ENCODE results near the gene THAP7. TPM values are rescaled to one million over a fixed set of nuclear protein-coding genes. Genes with fewer than 3 reads are reported as not detected.

THAP7 gene
- total and polyA plus RNA-seq, 2 of the 13 experiments (the other 11 are each of a cell fraction or from before 2014, with no cell fraction given) = 13.0 to 25.5 TPM

GRCh38 chr22:20949698-20950183 lies 52.2 kb downstream of the THAP7 start (continued):
- no peak for TF ChIP-seq ZNF777 (CRISPR knock-in tag; IDR thresholded peaks at IDR 0.05)
- TF ChIP-seq BORCS8-MEF2B (CRISPR knock-in tag; IDR thresholded peaks at IDR 0.05) = no peak
- TF ChIP-seq TSC22D2 (CRISPR knock-in tag; IDR thresholded peaks at IDR 0.05; ENCODE audit: borderline replicate concordance) = no peak
- no peak for TF ChIP-seq FOSL1 (CRISPR knock-in tag; IDR thresholded peaks at IDR 0.05; ENCODE audit: borderline replicate concordance)
- no peak for TF ChIP-seq POLR2AphosphoS2 (IDR thresholded peaks at IDR 0.05; ENCODE audit: low read depth, low read length)
- TF ChIP-seq NFATC3 (CRISPR knock-in tag; IDR thresholded peaks at IDR 0.05) = no peak
- TF ChIP-seq JARID2 (CRISPR knock-in tag; IDR thresholded peaks at IDR 0.05; ENCODE audit: insufficient replicate concordance) = no peak
- TF ChIP-seq ZNF782 (CRISPR knock-in tag; IDR thresholded peaks at IDR 0.05; ENCODE audit: borderline replicate concordance) = no peak
- TF ChIP-seq IRF2 (CRISPR knock-in tag; IDR thresholded peaks at IDR 0.05) = peak; percentile 81
- no peak for TF ChIP-seq ZFX (CRISPR knock-in tag; IDR thresholded peaks at IDR 0.05; ENCODE audit: low read depth)
- TF ChIP-seq MBNL3 (CRISPR knock-in tag; conservative IDR thresholded peaks at IDR 0.05) = no peak
- 0 out of 2 replicates have a peak, but pooled peaks have one; percentile 17 for TF ChIP-seq RERE (CRISPR knock-in tag; IDR thresholded peaks at IDR 0.05; ENCODE audit: low read depth)
- no peak for TF ChIP-seq KLF15 (CRISPR knock-in tag; IDR thresholded peaks at IDR 0.05; ENCODE audit: borderline replicate concordance)
- TF ChIP-seq ZNF569 (CRISPR knock-in tag; IDR thresholded peaks at IDR 0.05; ENCODE audit: borderline replicate concordance) = no peak
- no peak for TF ChIP-seq EEA1 (CRISPR knock-in tag; IDR thresholded peaks at IDR 0.05; ENCODE audit: borderline replicate concordance)
- TF ChIP-seq CENPT (CRISPR knock-in tag; IDR thresholded peaks at IDR 0.05; ENCODE audit: low read depth) = no peak
- no peak for TF ChIP-seq RFXAP (CRISPR knock-in tag; IDR thresholded peaks at IDR 0.05; ENCODE audit: borderline replicate concordance)
- TF ChIP-seq RFX3 (CRISPR knock-in tag; IDR thresholded peaks at IDR 0.05) = no peak
- TF ChIP-seq EZH2 (conservative IDR thresholded peaks at IDR 0.05; ENCODE audit: low read depth, low read length) = no peak
- peak; percentile 25; the same call in 1 of the 2 replicates for TF ChIP-seq TBX3 (IDR thresholded peaks at IDR 0.05; ENCODE audit: borderline replicate concordance)
- no peak for TF ChIP-seq CBX1 (IDR thresholded peaks at IDR 0.05; ENCODE audit: low read depth)
- no peak for TF ChIP-seq NR3C1 (CRISPR knock-in tag; IDR thresholded peaks at IDR 0.05)
- no peak for TF ChIP-seq ZNF674 (CRISPR knock-in tag; IDR thresholded peaks at IDR 0.05; ENCODE audit: low read depth)
- TF ChIP-seq HOXA5 (CRISPR knock-in tag; IDR thresholded peaks at IDR 0.05) = no peak
- no peak for TF ChIP-seq ZBTB46 (CRISPR knock-in tag; IDR thresholded peaks at IDR 0.05; ENCODE audit: borderline replicate concordance)
- TF ChIP-seq MYC (CRISPR knock-in tag; IDR thresholded peaks at IDR 0.05; ENCODE audit: borderline replicate concordance) = no peak
